GM19324 (cell line): ENCODE data around the gene NDE1.
"Not testable (repeated sequence)": the region's sequence is repeated elsewhere in the genome, so short reads cannot be mapped to it uniquely, and the experiment has no call there.

Source experiments
- ATAC-seq: cut with Tn5 transposase; IDR thresholded peaks from one replicate; pipeline ENCODE4 v1.9.1; 2021; ENCODE audit warnings: mild to moderate bottlenecking, moderate library complexity; ENCODE audit not compliant: unreplicated experiment, low FRiP score

The NDE1 gene

GRCh38 chr16:15690296-15690695, 40.3 kb downstream of the NDE1 start:
- no peak for ATAC-seq

GRCh38 chr16:15691046-15691445, 41.0 kb downstream of the NDE1 start:
- no peak for ATAC-seq

GRCh38 chr16:15692508-15692907, 42.5 kb downstream of the NDE1 start:
- ATAC-seq: not testable (repeated sequence)

GRCh38 chr16:15694499-15694898, 44.5 kb downstream of the NDE1 start:
- no peak for ATAC-seq

GRCh38 chr16:15699819-15700218, 49.8 kb downstream of the NDE1 start:
- ATAC-seq: no peak

GRCh38 chr16:15701367-15701766, 51.3 kb downstream of the NDE1 start:
- no peak for ATAC-seq

GRCh38 chr16:15701975-15702970, 52.2 kb downstream of the NDE1 start:
- no peak for ATAC-seq

GRCh38 chr16:15703029-15703736, 53.1 kb downstream of the NDE1 start:
- ATAC-seq: no peak

- ATAC-seq: no peak
These were observed 54.5 kb downstream of the NDE1 start for GRCh38 chr16:15704545-15704987.

GRCh38 chr16:15705064-15705565, 55.1 kb downstream of the NDE1 start:
- no peak for ATAC-seq

GRCh38 chr16:15707332-15707731, 57.3 kb downstream of the NDE1 start:
- no peak for ATAC-seq

- ATAC-seq: no peak
These were observed 58.1 kb downstream of the NDE1 start for GRCh38 chr16:15708096-15708495.

GRCh38 chr16:15708997-15709396, 59.0 kb downstream of the NDE1 start:
- no peak for ATAC-seq

- ATAC-seq: no peak
These were observed 64.5 kb downstream of the NDE1 start for GRCh38 chr16:15714393-15715172.

- ATAC-seq: no peak
These were observed 65.2 kb downstream of the NDE1 start for GRCh38 chr16:15715221-15715620.

GRCh38 chr16:15716694-15717447, 66.8 kb downstream of the NDE1 start:
- ATAC-seq: no peak

- ATAC-seq: no peak
These were observed 71.0 kb downstream of the NDE1 start for GRCh38 chr16:15721018-15721417.

GRCh38 chr16:15723808-15724207, 73.8 kb downstream of the NDE1 start:
- no peak for ATAC-seq

GRCh38 chr16:15725641-15726240, 75.7 kb downstream of the NDE1 start:
- ATAC-seq: no peak
